IPS-15b (cell line): ENCODE data around the gene COX15.
"Not testable (repeated sequence)": the region's sequence is repeated elsewhere in the genome, so short reads cannot be mapped to it uniquely, and the experiment has no call there.

Source experiments
- H3K27me3 ChIP-seq: one replicate; pipeline ENCODE4 v1.6.1; 2013; ENCODE audit warnings: low read length; ENCODE audit not compliant: control insufficient read depth, insufficient read depth
- H3K36me3 ChIP-seq: one replicate; pipeline ENCODE4 v1.6.1; 2013; ENCODE audit warnings: low read length; ENCODE audit not compliant: control insufficient read depth, insufficient read depth
- H3K4me1 ChIP-seq: one replicate; pipeline ENCODE4 v1.6.1; 2013; ENCODE audit warnings: mild to moderate bottlenecking, low read length; ENCODE audit not compliant: control insufficient read depth, insufficient read depth
- H3K4me3 ChIP-seq: one replicate; pipeline ENCODE4 v1.5.1; 2013; ENCODE audit warnings: low read depth, low read length
- H3K9ac ChIP-seq: one replicate; pipeline ENCODE4 v1.6.1; 2013; ENCODE audit warnings: low read depth, mild to moderate bottlenecking, low read length
- H3K9me3 ChIP-seq: one replicate; pipeline ENCODE4 v1.6.1; 2013; ENCODE audit warnings: mild to moderate bottlenecking, low read length; ENCODE audit not compliant: control insufficient read depth, insufficient read depth

The COX15 gene

GRCh38 chr10:99760321-99760720 lies 28.4 kb upstream of the COX15 start:
- H3K4me3 ChIP-seq = no peak overlapping the region

GRCh38 chr10:99758211-99758891 lies 26.4 kb upstream of the COX15 start:
- no peaks in the 10 kb centered on the region for H3K9me3 ChIP-seq
- no peak overlapping the region for H3K9ac ChIP-seq
- no peak overlapping the region for H3K4me3 ChIP-seq
- H3K4me1 ChIP-seq = no peaks in the 10 kb centered on the region
- no peaks in the 10 kb centered on the region for H3K36me3 ChIP-seq
- no peaks in the 10 kb centered on the region for H3K27me3 ChIP-seq

More at GRCh38 chr10:99760321-99760720, 28.4 kb upstream of the COX15 start:
- Histone ChIP-seq H3K36me3 (no peaks in the 10 kb centered on the region), H3K4me1 (no peaks in the 10 kb centered on the region), H3K9ac (no peak overlapping the region), H3K9me3 (no peaks in the 10 kb centered on the region), H3K27me3 (no peaks in the 10 kb centered on the region)

GRCh38 chr10:99756159-99756558 lies 24.2 kb upstream of the COX15 start:
- no peaks in the 10 kb centered on the region for H3K27me3 ChIP-seq
- H3K9me3 ChIP-seq = no peaks in the 10 kb centered on the region
- no peaks in the 10 kb centered on the region for H3K4me1 ChIP-seq
- peaks cover 4% of the 10 kb centered on the region for H3K36me3 ChIP-seq
- H3K4me3 ChIP-seq = no peak overlapping the region
- no peak overlapping the region for H3K9ac ChIP-seq

- Histone ChIP-seq H3K36me3 (peaks cover 4% of the 10 kb centered on the region), H3K27me3 (no peaks in the 10 kb centered on the region), H3K9ac (no peak overlapping the region), H3K4me1 (no peaks in the 10 kb centered on the region), H3K9me3 (no peaks in the 10 kb centered on the region), H3K4me3 (no peak overlapping the region)
Measured at GRCh38 chr10:99754670-99755069, 22.7 kb upstream of the COX15 start.

GRCh38 chr10:99750641-99751040 lies 18.7 kb upstream of the COX15 start:
- Histone ChIP-seq H3K4me1 (no peaks in the 10 kb centered on the region), H3K9ac (no peak overlapping the region), H3K4me3 (no peak overlapping the region), H3K27me3 (no peaks in the 10 kb centered on the region), H3K36me3 (peaks cover 16% of the 10 kb centered on the region), H3K9me3 (no peaks in the 10 kb centered on the region)

- Histone ChIP-seq H3K9me3 (no peaks in the 10 kb centered on the region), H3K27me3 (no peaks in the 10 kb centered on the region), H3K4me3 (no peak overlapping the region), H3K4me1 (no peaks in the 10 kb centered on the region), H3K9ac (no peak overlapping the region), H3K36me3 (peaks cover 16% of the 10 kb centered on the region)
Measured at GRCh38 chr10:99748823-99749451, 17.0 kb upstream of the COX15 start.

GRCh38 chr10:99746166-99746565 lies 14.2 kb upstream of the COX15 start:
- not testable (repeated sequence) for H3K4me3 ChIP-seq, H3K4me1 ChIP-seq, H3K27me3 ChIP-seq, H3K9ac ChIP-seq, H3K9me3 ChIP-seq
- peaks cover 19% of the 10 kb centered on the region for H3K36me3 ChIP-seq

GRCh38 chr10:99743841-99744240 lies 11.9 kb upstream of the COX15 start:
- Histone ChIP-seq H3K27me3 (no peaks in the 10 kb centered on the region), H3K9ac (no peak overlapping the region), H3K4me1 (no peaks in the 10 kb centered on the region), H3K4me3 (no peak overlapping the region), H3K36me3 (peaks cover 23% of the 10 kb centered on the region), H3K9me3 (no peaks in the 10 kb centered on the region)

- no peak overlapping the region for H3K9ac ChIP-seq
- no peaks in the 10 kb centered on the region for H3K4me1 ChIP-seq
- no peaks in the 10 kb centered on the region for H3K27me3 ChIP-seq
- no peaks in the 10 kb centered on the region for H3K9me3 ChIP-seq
- H3K4me3 ChIP-seq = no peak overlapping the region
- H3K36me3 ChIP-seq = peaks cover 23% of the 10 kb centered on the region
Measured at GRCh38 chr10:99742701-99743100, 10.8 kb upstream of the COX15 start.

- Histone ChIP-seq H3K4me1 (no peaks in the 10 kb centered on the region), H3K27me3 (no peaks in the 10 kb centered on the region), H3K9ac (no peak overlapping the region), H3K9me3 (no peaks in the 10 kb centered on the region), H3K36me3 (peaks cover 20% of the 10 kb centered on the region), H3K4me3 (no peak overlapping the region)
Measured at GRCh38 chr10:99742254-99742653, 10.3 kb upstream of the COX15 start.

GRCh38 chr10:99740933-99741559 lies 9.1 kb upstream of the COX15 start:
- H3K4me3 ChIP-seq = no peak overlapping the region
- no peaks in the 10 kb centered on the region for H3K9me3 ChIP-seq
- no peaks in the 10 kb centered on the region for H3K4me1 ChIP-seq
- no peak overlapping the region for H3K9ac ChIP-seq
- H3K36me3 ChIP-seq = peaks cover 20% of the 10 kb centered on the region
- no peaks in the 10 kb centered on the region for H3K27me3 ChIP-seq

- Histone ChIP-seq H3K4me3 (no peak overlapping the region), H3K9ac (no peak overlapping the region), H3K4me1 (no peaks in the 10 kb centered on the region), H3K9me3 (no peaks in the 10 kb centered on the region), H3K36me3 (peaks cover 16% of the 10 kb centered on the region), H3K27me3 (no peaks in the 10 kb centered on the region)
Measured at GRCh38 chr10:99740260-99740659, 8.3 kb upstream of the COX15 start.
